HepG2 (cell line): ENCODE results near the gene C15orf62. TPM values are rescaled to one million over a fixed set of nuclear protein-coding genes. Genes with fewer than 3 reads are reported as not detected.

Experiments used
- ATAC-seq: fragments of 200-7000 bp; cut with Tn5 transposase; 3 replicates; pipeline ENCODE4 v1.9.1; 2020; ENCODE audit warnings: mild to moderate bottlenecking, moderate library complexity
- BruUV-seq: library from RNA; stranded (reverse); fragments of 400-500 nt; replicated peaks from 2 replicates; lab custom pipeline; 2021; lab: Mats Ljungman, UMichigan
- CTCF ChIA-PET: fragments of 300-600 bp; formaldehyde crosslinking; extraction: SDS; loops from one replicate; lab custom pipeline; 2021; ENCODE audit warnings: low total read pairs, inconsistent platforms, low intra/inter-chr PET ratio; lab: Yijun Ruan, JAX
- POLR2A ChIA-PET: fragments of 350-600 bp; sonication (Branson Sonifier 250); formaldehyde crosslinking; loops from one replicate; lab custom pipeline; 2020; ENCODE audit warnings: antibody characterized with exemption, inconsistent platforms; lab: Yijun Ruan, JAX
- DNase-seq: peaks from one replicate; pipeline ENCODE4 v3.0.0-alpha.2; 2015; ENCODE audit warnings: low spot score
- FAIRE-seq: peaks from 3 replicates; lab custom pipeline; 2011; peaks lifted over from hg19 to GRCh38; lab: Jason Lieb, UNC
- H2AFZ ChIP-seq: one replicate; pipeline ENCODE4 v1.6.1; 2011; ENCODE audit warnings: low read length, inconsistent platforms
- H3K27ac ChIP-seq: fragments of 300-600 bp; 3 replicates; pipeline ENCODE4 v1.8.0; 2011; ENCODE audit warnings: mixed run types, mild to moderate bottlenecking, mixed read lengths, low read length, inconsistent platforms; ENCODE audit not compliant: insufficient read depth; ENCODE audit errors: extremely low read length
- H3K27me3 ChIP-seq, 2 experiments: fragments of 200-600 bp in 1 of 2; 2 replicates in 1 of 2; 3 replicates in 1 of 2; pipeline versions ENCODE4 v1.6.0 to v1.8.0; 2011; ENCODE audit warnings: low read length in 2 of 2, mild to moderate bottlenecking in 2 of 2, moderate library complexity in 2 of 2, inconsistent platforms in 1 of 2; ENCODE audit not compliant: insufficient read depth in 2 of 2, control insufficient read depth in 1 of 2
- H3K36me3 ChIP-seq, 2 experiments: fragments of 200-600 bp in 1 of 2; replicated peaks in 1 of 2; 2 replicates in 1 of 2; 3 replicates in 1 of 2; pipeline versions ENCODE4 v1.5.1 to v1.8.0; 2011; ENCODE audit warnings: low read length in 2 of 2, inconsistent platforms in 1 of 2; ENCODE audit not compliant: insufficient read depth in 2 of 2, control insufficient read depth in 1 of 2
- H3K4me1 ChIP-seq: 2 replicates; pipeline ENCODE4 v1.5.1; 2012; ENCODE audit warnings: low read length, inconsistent platforms; ENCODE audit not compliant: insufficient read depth
- H3K4me2 ChIP-seq: 2 replicates; pipeline ENCODE4 v1.6.0; 2011; ENCODE audit warnings: low read depth, low read length, inconsistent platforms
- H3K4me3 ChIP-seq, 3 experiments: fragments of 200-600 bp in 1 of 3; sonication (generic), shearing (Covaris generic) in 1 of 3; replicated peaks in 1 of 3; 2 replicates each; pipeline ENCODE4 v1.5.1; 2011 to 2016; ENCODE audit warnings: low read length in 3 of 3, inconsistent platforms in 2 of 3, low read depth in 2 of 3, mild to moderate bottlenecking in 2 of 3, control low read depth in 1 of 3, mixed read lengths in 1 of 3; ENCODE audit not compliant: insufficient read depth in 1 of 3
- H3K79me2 ChIP-seq: one replicate; pipeline ENCODE4 v1.6.1; 2011; ENCODE audit warnings: low read length, inconsistent platforms; ENCODE audit not compliant: insufficient read depth
- H3K9ac ChIP-seq: 2 replicates; pipeline ENCODE4 v1.6.0; 2011; ENCODE audit warnings: mild to moderate bottlenecking, low read depth, low read length, inconsistent platforms; ENCODE audit not compliant: insufficient read depth
- H3K9me3 ChIP-seq: 2 replicates; pipeline ENCODE4 v1.5.1; 2012; ENCODE audit warnings: mild to moderate bottlenecking, low read length
- H4K20me1 ChIP-seq: 2 replicates; pipeline ENCODE4 v1.6.0; 2011; ENCODE audit warnings: inconsistent platforms, mild to moderate bottlenecking, low read length, moderate library complexity; ENCODE audit not compliant: insufficient read depth
- AGO2 ChIP-seq: fragments of 200-400 bp; formaldehyde crosslinking; optimal IDR thresholded peaks from 2 replicates; pipeline ENCODE3; 2017; ENCODE audit warnings: mild to moderate bottlenecking, low read depth, low read length, moderate library complexity
- FOXO1 ChIP-seq: sonication (generic); formaldehyde crosslinking; IDR thresholded peaks from 2 replicates; pipeline ENCODE4 v1.4.0; 2020; ENCODE audit warnings: missing genetic modification reagents
- POLR2A ChIP-seq, 2 experiments: IDR thresholded peaks; 2 replicates each; pipeline ENCODE4 v1.6.1; 2011; ENCODE audit warnings: low read depth in 2 of 2, low read length in 2 of 2, mild to moderate bottlenecking in 1 of 2, moderate library complexity in 1 of 2; ENCODE audit not compliant: insufficient read depth in 1 of 2
- RBFOX2 ChIP-seq: fragments of 200-400 bp; formaldehyde crosslinking; IDR thresholded peaks from 2 replicates; pipeline ENCODE4 v1.6.1; 2017; ENCODE audit warnings: low read depth, mild to moderate bottlenecking, low read length
- ZNF619 ChIP-seq: sonication (generic); formaldehyde crosslinking; IDR thresholded peaks from 2 replicates; pipeline ENCODE4 v1.4.0; 2020; ENCODE audit warnings: mild to moderate bottlenecking, missing genetic modification reagents
- WGBS: methylation state at CpG from one replicate; pipeline ENCODE4 v1.1.6; 2017; ENCODE audit warnings: low lambda C conversion rate; 5-methylcytosine and 5-hydroxymethylcytosine counted together
- in situ Hi-C: cut with HindIII; loops from 2 replicates; pipeline ENCODE4 v1.10.0; 2017; ENCODE audit warnings: low pct_unique_long_range_greater_than_20kb; ENCODE audit not compliant: extremely low pct_ligation_motif_present
- intact Hi-C: fragments of 100-400 bp; cut with micrococcal nuclease; formaldehyde crosslinking; loops from one replicate; pipeline ENCODE4 v1.10.0; 2022; ENCODE audit not compliant: unreplicated experiment
- polyA plus RNA-seq, 8 experiments: library from polyadenylated mRNA; depleted of rRNA in 3 of 8; stranded (reverse) in 7 of 8; unstranded in 1 of 8; fragments of >200 nt; fragmentation: Illumina TruSeq in 4 of 8; extraction: Trizol in 4 of 8; gene quantifications; 2 replicates each; pipeline versions ENCODE4 v1.2.1 to v1.2.3, GENCODE V29; 2011 to 2016; ENCODE audit warnings: low read depth in 4 of 8, missing spikeins in 1 of 8, mixed read lengths in 1 of 8; ENCODE audit not compliant: insufficient read depth in 1 of 8
- total RNA-seq, 5 experiments: library from RNA; depleted of rRNA; stranded (reverse); fragments of >200 nt; fragmentation: Illumina TruSeq; extraction: Trizol; gene quantifications; 2 replicates each; pipeline ENCODE4 v1.2.3, GENCODE V29; 2016; ENCODE audit warnings: low read depth in 1 of 5
- TF ChIP-seq, protein P1 (sequence below): sonication (generic); formaldehyde crosslinking; IDR thresholded peaks from 2 replicates; pipeline ENCODE4 v1.4.0; 2020; ENCODE audit warnings: missing genetic modification reagents, low read depth, mild to moderate bottlenecking, borderline replicate concordance
- TF ChIP-seq, protein P2 (sequence below): sonication (generic); formaldehyde crosslinking; IDR thresholded peaks from 2 replicates; pipeline ENCODE4 v1.5.1; 2020; ENCODE audit warnings: mild to moderate bottlenecking, missing genetic modification reagents, moderate library complexity
- TF ChIP-seq, protein P3 (sequence below): sonication (generic); formaldehyde crosslinking; IDR thresholded peaks from 2 replicates; pipeline ENCODE4 v1.4.0; 2020; ENCODE audit warnings: missing genetic modification reagents, borderline replicate concordance

The C15orf62 gene
- total and polyA plus RNA-seq, 2 of the 13 experiments (the other 11 are each of a cell fraction or from before 2014, with no cell fraction given): 0.51 to 1.1 TPM

DNA sequence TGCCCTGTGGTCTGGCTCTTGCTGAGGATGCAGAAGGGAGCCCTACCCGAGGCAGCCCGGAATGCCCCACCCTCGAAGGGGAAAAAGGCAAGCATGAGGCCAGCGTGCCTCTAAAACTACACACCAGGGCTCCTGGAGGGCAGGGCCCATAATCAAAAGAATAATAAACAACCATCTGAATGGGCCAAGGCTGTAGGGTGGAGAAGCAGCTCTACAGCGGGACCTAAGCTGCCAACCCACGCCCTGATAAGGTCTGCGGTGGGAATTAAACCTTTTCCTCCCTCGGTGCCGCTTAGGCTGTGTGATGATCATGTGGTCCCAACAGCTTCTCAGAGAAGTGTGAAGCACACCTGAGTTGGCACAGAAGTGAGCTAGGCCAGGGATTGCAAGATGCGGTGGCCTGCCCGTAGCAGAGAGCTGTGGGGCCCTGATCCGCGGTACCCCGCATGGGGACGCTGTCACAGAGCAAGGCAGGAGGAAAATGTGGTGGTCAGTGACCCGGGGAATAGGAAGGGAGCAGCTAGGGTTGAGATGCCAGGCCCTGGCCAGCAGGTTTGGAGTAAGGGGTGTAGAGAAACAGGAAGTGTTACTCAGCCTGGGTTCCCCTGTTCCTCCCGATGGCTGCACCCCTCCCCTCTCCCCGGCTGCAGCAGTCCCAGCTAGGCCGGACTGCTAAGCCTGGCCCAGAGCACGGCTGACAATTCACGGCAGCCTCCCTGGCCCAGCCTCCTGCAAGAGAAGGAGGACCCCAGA, 1.1 kb upstream of the C15orf62 start:
- TF ChIP-seq, protein P1, sequence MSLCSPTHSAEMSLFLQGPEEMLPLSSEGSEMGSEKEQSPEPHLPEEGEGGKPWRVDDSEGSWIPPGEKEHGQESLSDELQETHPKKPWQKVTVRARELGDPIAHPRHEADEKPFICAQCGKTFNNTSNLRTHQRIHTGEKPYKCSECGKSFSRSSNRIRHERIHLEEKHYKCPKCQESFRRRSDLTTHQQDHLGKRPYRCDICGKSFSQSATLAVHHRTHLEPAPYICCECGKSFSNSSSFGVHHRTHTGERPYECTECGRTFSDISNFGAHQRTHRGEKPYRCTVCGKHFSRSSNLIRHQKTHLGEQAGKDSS (CRISPR knock-in tag): no peak
- TF ChIP-seq POLR2A (IDR thresholded peaks at IDR 0.05; ENCODE audit: insufficient read depth in 1 of 2, low read depth in 2 of 2, low read length in 2 of 2) (peak in 1 of 2 experiments; percentile 28; a peak in 1 of 4 replicates), AGO2 (peak; percentile 61), ZNF619 (CRISPR knock-in tag) (no peak), RBFOX2 (0 out of 2 replicates have a peak, but pooled peaks have one; percentile 20), FOXO1 (no peak)
- TF ChIP-seq, protein P2, sequence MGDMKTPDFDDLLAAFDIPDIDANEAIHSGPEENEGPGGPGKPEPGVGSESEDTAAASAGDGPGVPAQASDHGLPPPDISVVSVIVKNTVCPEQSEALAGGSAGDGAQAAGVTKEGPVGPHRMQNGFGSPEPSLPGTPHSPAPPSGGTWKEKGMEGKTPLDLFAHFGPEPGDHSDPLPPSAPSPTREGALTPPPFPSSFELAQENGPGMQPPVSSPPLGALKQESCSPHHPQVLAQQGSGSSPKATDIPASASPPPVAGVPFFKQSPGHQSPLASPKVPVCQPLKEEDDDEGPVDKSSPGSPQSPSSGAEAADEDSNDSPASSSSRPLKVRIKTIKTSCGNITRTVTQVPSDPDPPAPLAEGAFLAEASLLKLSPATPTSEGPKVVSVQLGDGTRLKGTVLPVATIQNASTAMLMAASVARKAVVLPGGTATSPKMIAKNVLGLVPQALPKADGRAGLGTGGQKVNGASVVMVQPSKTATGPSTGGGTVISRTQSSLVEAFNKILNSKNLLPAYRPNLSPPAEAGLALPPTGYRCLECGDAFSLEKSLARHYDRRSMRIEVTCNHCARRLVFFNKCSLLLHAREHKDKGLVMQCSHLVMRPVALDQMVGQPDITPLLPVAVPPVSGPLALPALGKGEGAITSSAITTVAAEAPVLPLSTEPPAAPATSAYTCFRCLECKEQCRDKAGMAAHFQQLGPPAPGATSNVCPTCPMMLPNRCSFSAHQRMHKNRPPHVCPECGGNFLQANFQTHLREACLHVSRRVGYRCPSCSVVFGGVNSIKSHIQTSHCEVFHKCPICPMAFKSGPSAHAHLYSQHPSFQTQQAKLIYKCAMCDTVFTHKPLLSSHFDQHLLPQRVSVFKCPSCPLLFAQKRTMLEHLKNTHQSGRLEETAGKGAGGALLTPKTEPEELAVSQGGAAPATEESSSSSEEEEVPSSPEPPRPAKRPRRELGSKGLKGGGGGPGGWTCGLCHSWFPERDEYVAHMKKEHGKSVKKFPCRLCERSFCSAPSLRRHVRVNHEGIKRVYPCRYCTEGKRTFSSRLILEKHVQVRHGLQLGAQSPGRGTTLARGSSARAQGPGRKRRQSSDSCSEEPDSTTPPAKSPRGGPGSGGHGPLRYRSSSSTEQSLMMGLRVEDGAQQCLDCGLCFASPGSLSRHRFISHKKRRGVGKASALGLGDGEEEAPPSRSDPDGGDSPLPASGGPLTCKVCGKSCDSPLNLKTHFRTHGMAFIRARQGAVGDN: 0 out of 2 replicates have a peak, but pooled peaks have one; percentile 4
- TF ChIP-seq, protein P3, sequence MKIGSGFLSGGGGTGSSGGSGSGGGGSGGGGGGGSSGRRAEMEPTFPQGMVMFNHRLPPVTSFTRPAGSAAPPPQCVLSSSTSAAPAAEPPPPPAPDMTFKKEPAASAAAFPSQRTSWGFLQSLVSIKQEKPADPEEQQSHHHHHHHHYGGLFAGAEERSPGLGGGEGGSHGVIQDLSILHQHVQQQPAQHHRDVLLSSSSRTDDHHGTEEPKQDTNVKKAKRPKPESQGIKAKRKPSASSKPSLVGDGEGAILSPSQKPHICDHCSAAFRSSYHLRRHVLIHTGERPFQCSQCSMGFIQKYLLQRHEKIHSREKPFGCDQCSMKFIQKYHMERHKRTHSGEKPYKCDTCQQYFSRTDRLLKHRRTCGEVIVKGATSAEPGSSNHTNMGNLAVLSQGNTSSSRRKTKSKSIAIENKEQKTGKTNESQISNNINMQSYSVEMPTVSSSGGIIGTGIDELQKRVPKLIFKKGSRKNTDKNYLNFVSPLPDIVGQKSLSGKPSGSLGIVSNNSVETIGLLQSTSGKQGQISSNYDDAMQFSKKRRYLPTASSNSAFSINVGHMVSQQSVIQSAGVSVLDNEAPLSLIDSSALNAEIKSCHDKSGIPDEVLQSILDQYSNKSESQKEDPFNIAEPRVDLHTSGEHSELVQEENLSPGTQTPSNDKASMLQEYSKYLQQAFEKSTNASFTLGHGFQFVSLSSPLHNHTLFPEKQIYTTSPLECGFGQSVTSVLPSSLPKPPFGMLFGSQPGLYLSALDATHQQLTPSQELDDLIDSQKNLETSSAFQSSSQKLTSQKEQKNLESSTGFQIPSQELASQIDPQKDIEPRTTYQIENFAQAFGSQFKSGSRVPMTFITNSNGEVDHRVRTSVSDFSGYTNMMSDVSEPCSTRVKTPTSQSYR: no peak
- peaks cover 16% of the 10 kb centered on the region for H3K4me1 ChIP-seq
- no peak for ATAC-seq
- intact Hi-C loops: no loop called here
- H3K9me3 ChIP-seq: no peaks in the 10 kb centered on the region
- no peak overlapping the region for H3K27ac ChIP-seq
- no peak for FAIRE-seq
- peaks cover 11% of the 10 kb centered on the region for H3K79me2 ChIP-seq
- WGBS: 93% methylated on average over 12 of the region's 21 CpGs
- CTCF ChIA-PET: no interaction called here
- no peak for DNase-seq
- H4K20me1 ChIP-seq: no peaks in the 10 kb centered on the region
- H3K4me3 ChIP-seq: no peak overlapping the region
- POLR2A ChIA-PET: no interaction called here
- H3K36me3 ChIP-seq: peaks cover 9 to 24% of the 10 kb centered on the region in 2 experiments; a peak in 4 of 5 replicates
- no peak overlapping the region for H3K4me2 ChIP-seq
- no peak overlapping the region for H3K9ac ChIP-seq
- in situ Hi-C loops: no loop called here
- no TSS peak for BruUV-seq
- no peak overlapping the region for H2AFZ ChIP-seq
- H3K27me3 ChIP-seq: no peaks in the 10 kb centered on the region
